Naive thymus-derived CD8-positive, alpha-beta T cell (primary cell): ENCODE results near the gene TAP1. TPM values are rescaled to one million over a fixed set of nuclear protein-coding genes. Genes with fewer than 3 reads are reported as not detected.

Source experiments
- ATAC-seq, 2 donors: fragments of 150-1000 bp; cut with Tn5 transposase in 1 of 2; sonication (Bioruptor Pico), chemical (Tn5 transposase) in 1 of 2; 1 replicate in 1 of 2; 2 replicates in 1 of 2; pipeline ENCODE4 v1.10.0; 2021; ENCODE audit warnings: mild to moderate bottlenecking in 2 of 2, moderate library complexity in 2 of 2
- POLR2A ChIA-PET: fragments of 350-600 bp; sonication (Branson Sonifier 250); formaldehyde crosslinking; loops from one replicate; lab custom pipeline; 2021; ENCODE audit warnings: antibody characterized with exemption; lab: Charles Lee
- DNase-seq, 10 donors: peaks; one replicate each; pipeline versions ENCODE4 v3.0.0 to v3.0.0-alpha.2; 2020 to 2022
- H3K27ac Mint-ChIP-seq, 10 donors: one replicate each; pipeline ENCODE4 v1.8.0; 2020 to 2022; ENCODE audit warnings: mild to moderate bottlenecking in 10 of 10, mixed read lengths in 10 of 10, moderate library complexity in 4 of 10, inconsistent platforms in 1 of 10
- H3K27me3 Mint-ChIP-seq, 5 donors: one replicate each; pipeline ENCODE4 v1.8.0; 2021 to 2022; ENCODE audit warnings: mixed read lengths in 5 of 5
- H3K36me3 Mint-ChIP-seq, 3 donors: one replicate each; pipeline ENCODE4 v1.8.0; 2020 to 2022; ENCODE audit warnings: mixed read lengths in 3 of 3, mild to moderate bottlenecking in 2 of 3, inconsistent platforms in 1 of 3
- H3K4me1 Mint-ChIP-seq, 4 donors: one replicate each; pipeline ENCODE4 v1.8.0; 2021 to 2022; ENCODE audit warnings: mixed read lengths in 4 of 4
- H3K4me3 Mint-ChIP-seq, 10 donors: one replicate each; pipeline ENCODE4 v1.8.0; 2020 to 2022; ENCODE audit warnings: mild to moderate bottlenecking in 10 of 10, mixed read lengths in 10 of 10, moderate library complexity in 6 of 10, inconsistent platforms in 1 of 10
- H3K9me3 Mint-ChIP-seq, 9 donors: one replicate each; pipeline ENCODE4 v1.8.0; 2020 to 2022; ENCODE audit warnings: mixed read lengths in 9 of 9, mild to moderate bottlenecking in 3 of 9, inconsistent platforms in 1 of 9, moderate library complexity in 1 of 9
- polyA plus RNA-seq, 3 donors: library from polyadenylated mRNA; unstranded; fragments of 300-500 nt; fragmentation: Illumina TruSeq; gene quantifications; one replicate each; pipeline ENCODE4 v1.2.3, GENCODE V29; 2021
- total RNA-seq, 8 experiments: library from RNA in 2 of 8; stranded (reverse) in 2 of 8; gene quantifications; one replicate each; pipeline ENCODE4 v1.2.3 and lab custom pipeline; 2021 to 2026

The TAP1 gene
- total and polyA plus RNA-seq, 5 experiments from 2014 or later: 113 to 283 (median 197) TPM

DNA sequence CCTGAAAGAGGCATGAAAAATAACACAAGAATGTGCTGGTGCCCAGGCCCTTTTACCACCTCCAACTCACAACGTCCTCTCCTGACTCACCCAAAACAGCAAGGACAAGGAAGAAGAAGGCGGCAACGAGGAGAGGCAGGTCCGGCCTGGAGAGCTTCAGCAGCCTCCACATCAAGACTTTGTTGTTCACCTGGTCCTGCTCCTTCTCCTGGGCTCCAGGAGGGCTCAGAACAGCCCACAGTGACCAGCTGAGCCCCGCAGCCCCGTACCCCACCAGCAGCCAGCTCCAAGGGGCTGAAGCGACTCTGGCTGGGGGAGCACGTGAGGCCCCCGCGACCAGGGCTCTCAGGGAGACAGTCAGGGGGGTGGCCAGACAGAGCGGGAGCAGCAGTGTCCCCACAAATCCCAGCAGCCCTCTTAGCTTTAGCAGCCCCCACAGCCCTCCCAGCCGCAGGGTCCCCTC lies 15.8 kb downstream of the TAP1 start:
- H3K9me3 Mint-ChIP-seq: no peaks in the 10 kb centered on the region
- no peaks in the 10 kb centered on the region for H3K27me3 Mint-ChIP-seq
- peak overlapping the region; percentile 84 to 100 (median 98) for H3K27ac Mint-ChIP-seq
- peak overlapping the region; percentile 75 to 98 (median 92) for H3K4me3 Mint-ChIP-seq
- peaks cover 46 to 93% (median 89%) of the 10 kb centered on the region in 4 donors for H3K4me1 Mint-ChIP-seq
- no peak for ATAC-seq
- DNase-seq: no peak
- POLR2A ChIA-PET: interaction anchor here (0.8 to 10.6 kb wide), 14 partner anchors 8 to 1297 kb away, joined by 3 to 743 read pairs (median 8); partner anchors contain the start of genes BRD2, HLA-DOB, PSMB9 and TAP1
- peaks cover 13 to 73% (median 23%) of the 10 kb centered on the region in 3 donors for H3K36me3 Mint-ChIP-seq

DNA sequence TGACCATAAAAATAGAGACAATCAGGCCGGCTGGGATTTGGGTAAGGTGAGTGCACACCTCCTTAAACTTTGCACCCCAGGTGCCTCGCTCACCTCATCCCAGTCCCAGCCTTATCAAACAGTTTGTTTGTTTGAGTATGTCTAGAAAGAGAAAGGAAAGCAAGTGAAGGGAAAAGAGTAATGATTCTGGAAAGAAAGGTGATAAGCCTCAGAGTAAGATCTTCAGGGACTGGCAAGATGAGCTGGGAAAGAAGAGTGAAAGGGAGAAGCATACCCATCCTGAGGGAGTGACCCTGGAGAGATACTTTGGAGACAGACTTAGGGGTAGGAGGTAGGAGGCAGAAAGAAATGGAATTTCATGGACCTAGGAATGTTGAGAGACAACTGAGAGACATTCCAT lies 16.6 kb downstream of the TAP1 start:
- peak overlapping the region; percentile 75 to 98 (median 92) for H3K4me3 Mint-ChIP-seq
- peaks cover 42 to 91% (median 84%) of the 10 kb centered on the region in 4 donors for H3K4me1 Mint-ChIP-seq
- no peak for DNase-seq
- H3K27ac Mint-ChIP-seq: peak overlapping the region; percentile 83 to 100 (median 98)
- no peak for ATAC-seq
- H3K27me3 Mint-ChIP-seq: no peaks in the 10 kb centered on the region
- H3K36me3 Mint-ChIP-seq: peaks cover 8 to 73% (median 16%) of the 10 kb centered on the region in 3 donors
- no peaks in the 10 kb centered on the region for H3K9me3 Mint-ChIP-seq
- POLR2A ChIA-PET: interaction anchor here (2.2 to 10.6 kb wide), 4 partner anchors 9 to 135 kb away, joined by 10 to 743 read pairs (median 250); partner anchors contain the start of genes BRD2, PSMB9 and TAP1

DNA sequence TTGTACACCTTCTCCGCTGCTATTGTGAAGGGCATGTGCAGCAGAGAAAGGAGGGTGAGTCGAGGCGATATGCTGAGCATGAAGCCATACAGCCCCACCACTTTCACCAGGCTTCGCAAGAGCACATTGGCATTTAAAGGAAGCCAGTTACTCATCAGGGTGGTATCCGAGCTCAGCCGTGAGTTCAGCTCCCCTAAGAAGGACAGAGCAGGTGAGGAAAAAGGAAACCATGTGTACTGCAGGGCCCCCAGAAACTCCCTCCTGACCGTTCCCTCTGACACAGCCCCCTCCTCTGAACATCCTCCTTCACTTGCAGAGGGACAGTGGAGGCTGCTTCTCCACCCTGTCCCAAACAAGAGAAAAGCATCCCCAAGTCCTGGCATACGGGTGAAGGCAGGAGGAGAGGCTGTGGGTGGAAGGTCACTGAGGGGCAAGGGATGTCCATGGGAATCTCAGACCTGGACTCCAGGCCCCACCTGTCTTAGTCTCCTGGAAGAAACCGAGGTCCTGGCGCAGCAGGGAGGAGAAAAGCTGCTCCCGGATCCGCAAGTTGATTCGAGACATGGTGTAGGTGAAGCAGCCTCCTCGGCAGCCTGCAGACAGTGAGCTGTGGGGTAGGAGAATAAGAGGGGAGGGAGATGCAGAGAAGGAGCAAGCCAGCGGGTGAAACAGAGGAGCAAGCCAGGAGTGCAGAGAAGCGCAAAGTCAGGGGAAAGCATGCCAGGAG lies 18.2 kb downstream of the TAP1 start:
- ATAC-seq: no peak
- POLR2A ChIA-PET: interaction anchor here (1.2 kb wide), 1 partner anchor 33 kb away, joined by 3 read pairs; no protein-coding TSS in a partner anchor
- DNase-seq: no peak
- Mint-ChIP-seq H3K4me3 (peak overlapping the region in 7 of 10 donors; percentile 7 to 54 (median 12)), H3K27me3 (no peaks in the 10 kb centered on the region), H3K9me3 (no peaks in the 10 kb centered on the region), H3K27ac (peak overlapping the region in 9 of 10 donors; percentile 15 to 100 (median 75)), H3K36me3 (peaks cover 7 to 73% (median 20%) of the 10 kb centered on the region in 3 donors), H3K4me1 (peaks cover 38 to 82% (median 76%) of the 10 kb centered on the region in 4 donors)

DNA sequence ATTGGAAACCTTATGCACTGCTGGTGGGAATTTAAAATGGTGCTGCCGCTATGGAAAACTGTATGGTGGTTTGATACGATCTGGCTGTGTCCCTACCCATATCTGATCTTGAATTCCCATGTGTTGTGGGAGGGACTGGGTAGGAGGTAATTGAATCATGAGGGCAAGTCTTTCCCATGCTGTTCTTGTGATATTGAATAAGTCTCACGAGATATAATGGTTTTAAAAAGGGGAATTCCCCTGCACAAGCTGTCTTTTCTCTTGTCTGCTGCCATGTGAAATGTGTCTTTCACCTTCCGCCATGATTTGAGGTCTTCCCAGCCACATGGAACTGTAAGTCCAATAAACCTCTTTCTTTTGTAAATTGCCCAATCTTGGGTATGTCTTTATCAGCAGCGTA lies 19.8 kb downstream of the TAP1 start:
- Mint-ChIP-seq H3K4me3 (no peak overlapping the region), H3K27ac (peak overlapping the region in 7 of 10 donors; percentile 13 to 75 (median 22)), H3K4me1 (peaks cover 35 to 79% (median 63%) of the 10 kb centered on the region in 4 donors), H3K36me3 (peaks cover 7 to 86% (median 25%) of the 10 kb centered on the region in 3 donors), H3K27me3 (no peaks in the 10 kb centered on the region), H3K9me3 (no peaks in the 10 kb centered on the region)
- DNase-seq (no peak), ATAC-seq (no peak)
- POLR2A ChIA-PET: interaction anchor here (1.5 kb wide), 1 partner anchor 139 kb away, joined by 3 read pairs; no protein-coding TSS in a partner anchor

DNA sequence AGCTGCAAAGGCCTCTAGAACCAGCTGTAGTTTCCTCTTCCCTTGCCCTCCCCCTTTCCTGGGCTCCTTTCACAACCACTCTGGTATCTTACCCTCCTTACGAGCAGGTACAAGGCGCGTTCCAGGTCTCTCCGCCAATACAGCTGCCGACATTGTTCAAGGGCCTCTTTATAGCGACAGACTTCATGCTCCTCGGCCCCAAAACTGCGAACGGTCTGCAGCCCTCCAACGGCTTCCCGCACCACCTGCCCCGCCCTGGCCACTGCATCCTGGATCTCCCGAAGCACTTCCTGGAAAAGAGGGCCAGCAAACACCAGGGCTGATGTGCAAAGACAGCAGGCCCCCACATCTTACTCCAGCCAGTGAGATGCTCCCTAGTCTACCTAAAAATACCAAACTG lies 21.0 kb downstream of the TAP1 start:
- peaks cover 37 to 75% (median 58%) of the 10 kb centered on the region in 4 donors for H3K4me1 Mint-ChIP-seq
- POLR2A ChIA-PET: interaction anchor here (0.7 to 1.5 kb wide), 2 partner anchors 22 to 140 kb away, joined by 3 read pairs; partner anchors contain the start of gene PSMB9

DNA sequence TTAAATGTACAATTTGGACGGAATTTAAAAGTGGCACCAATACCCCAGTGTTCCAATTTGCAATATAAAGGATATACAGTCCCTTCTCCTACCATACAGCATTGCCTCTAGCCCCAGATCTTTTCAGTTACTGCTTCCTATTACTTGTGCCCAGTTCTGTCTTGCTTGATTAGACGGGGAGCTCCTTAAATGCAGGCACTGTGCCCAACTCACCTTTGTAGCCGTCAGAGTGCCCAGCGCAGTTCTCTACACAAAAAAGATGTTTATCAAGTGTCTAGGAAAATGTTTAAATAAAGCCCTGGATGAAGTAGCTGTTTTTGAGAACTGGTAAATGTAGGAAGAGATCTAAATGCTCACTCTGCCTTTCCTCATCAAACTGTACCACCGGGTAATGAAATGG lies 22.6 kb downstream of the TAP1 start:
- Mint-ChIP-seq H3K4me3 (no peak overlapping the region), H3K9me3 (no peaks in the 10 kb centered on the region), H3K27me3 (no peaks in the 10 kb centered on the region), H3K36me3 (peaks cover 7 to 86% (median 25%) of the 10 kb centered on the region in 3 donors), H3K4me1 (peaks cover 28 to 60% (median 42%) of the 10 kb centered on the region in 4 donors), H3K27ac (peak overlapping the region in 8 of 10 donors; percentile 19 to 72 (median 33))
- POLR2A ChIA-PET: interaction anchor here (0.5 kb wide), 1 partner anchor 70 kb away, joined by 3 read pairs; no protein-coding TSS in a partner anchor
- ATAC-seq (no peak), DNase-seq (no peak)

More for the DNA sequence above, 21.0 kb downstream of the TAP1 start:
- ATAC-seq (no peak), DNase-seq (no peak)
- H3K27ac Mint-ChIP-seq: peak overlapping the region in 6 of 10 donors; percentile 30 to 74 (median 52)
- H3K9me3 Mint-ChIP-seq: no peaks in the 10 kb centered on the region
- H3K36me3 Mint-ChIP-seq: peaks cover 7 to 95% (median 25%) of the 10 kb centered on the region in 3 donors
- H3K27me3 Mint-ChIP-seq: no peaks in the 10 kb centered on the region
- no peak overlapping the region for H3K4me3 Mint-ChIP-seq

DNA sequence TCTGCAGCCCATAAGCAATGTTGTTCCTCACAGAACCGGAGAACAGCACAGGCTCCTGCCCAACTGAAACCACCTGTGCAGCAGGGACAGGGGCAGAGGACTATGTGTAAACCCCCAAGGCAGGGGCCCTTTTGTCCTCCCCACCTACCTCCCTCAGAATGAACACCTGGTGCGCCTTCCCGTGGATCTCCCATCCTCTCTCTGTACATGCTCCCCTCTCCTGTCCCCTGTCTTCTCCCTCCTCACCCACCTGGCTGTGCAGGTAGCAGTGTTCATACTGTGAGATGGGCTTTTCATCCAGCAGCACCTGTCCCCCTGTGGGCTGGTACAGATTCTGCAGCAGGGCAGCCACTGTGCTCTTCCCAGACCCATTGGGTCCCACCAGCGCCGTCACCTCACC lies 23.5 kb downstream of the TAP1 start:
- H3K36me3 Mint-ChIP-seq: peaks cover 7 to 77% (median 24%) of the 10 kb centered on the region in 3 donors
- H3K4me3 Mint-ChIP-seq: no peak overlapping the region
- peaks cover 21 to 51% (median 33%) of the 10 kb centered on the region in 4 donors for H3K4me1 Mint-ChIP-seq
- POLR2A ChIA-PET: no interaction called here
- no peaks in the 10 kb centered on the region for H3K9me3 Mint-ChIP-seq
- ATAC-seq: no peak
- H3K27ac Mint-ChIP-seq: peak overlapping the region in 8 of 10 donors; percentile 14 to 71 (median 46)
- no peaks in the 10 kb centered on the region for H3K27me3 Mint-ChIP-seq
- no peak for DNase-seq

DNA sequence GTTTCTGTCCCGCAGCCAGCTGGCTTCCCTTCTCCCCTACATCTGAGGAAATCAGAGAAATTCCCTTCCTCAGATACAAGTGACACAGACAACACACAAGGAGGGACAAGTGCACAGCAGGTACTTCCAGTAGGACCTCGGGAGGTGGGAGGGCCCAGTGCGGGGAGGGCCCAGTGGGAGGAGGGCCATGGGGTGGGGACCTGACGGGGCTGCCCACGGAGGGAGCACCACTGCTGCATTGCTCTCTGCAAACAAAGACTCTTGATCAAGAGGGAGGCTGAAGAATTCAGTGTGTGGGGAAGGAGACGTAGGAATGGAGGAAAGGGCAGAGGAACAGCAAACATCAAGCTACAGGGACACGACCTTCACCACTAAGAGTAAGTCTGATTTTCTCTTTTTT lies 24.0 kb downstream of the TAP1 start:
- DNase-seq (no peak), ATAC-seq (no peak)
- no peak overlapping the region for H3K4me3 Mint-ChIP-seq
- H3K27me3 Mint-ChIP-seq: no peaks in the 10 kb centered on the region
- H3K9me3 Mint-ChIP-seq: no peaks in the 10 kb centered on the region
- H3K27ac Mint-ChIP-seq: peak overlapping the region in 8 of 10 donors; percentile 14 to 82 (median 52)
- peaks cover 18 to 46% (median 28%) of the 10 kb centered on the region in 4 donors for H3K4me1 Mint-ChIP-seq
- peaks cover 7 to 72% (median 20%) of the 10 kb centered on the region in 3 donors for H3K36me3 Mint-ChIP-seq
- POLR2A ChIA-PET: no interaction called here

DNA sequence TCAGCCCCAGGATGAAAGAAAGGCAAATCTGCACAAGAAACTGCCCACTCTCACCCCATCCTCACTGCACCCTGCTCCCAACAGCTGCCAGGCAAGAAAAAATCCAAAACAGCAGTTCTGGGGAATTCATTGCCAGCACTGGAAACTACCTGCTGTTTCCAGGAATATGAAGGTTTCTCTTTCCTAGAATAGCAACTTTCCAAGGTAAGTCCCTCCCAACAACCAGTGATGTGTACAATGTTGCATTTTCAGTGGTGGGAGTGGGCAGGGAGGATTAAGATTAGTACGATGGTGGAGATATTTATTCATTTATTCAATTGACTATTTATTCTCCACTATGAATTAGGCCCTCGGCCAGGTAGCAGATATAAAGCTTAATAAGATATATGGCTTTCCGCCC lies 26.5 kb downstream of the TAP1 start:
- H3K4me1 Mint-ChIP-seq: peaks cover 4 to 22% (median 12%) of the 10 kb centered on the region in 4 donors
- H3K27ac Mint-ChIP-seq: peak overlapping the region in 6 of 10 donors; percentile 25 to 72 (median 40)
- H3K27me3 Mint-ChIP-seq: no peaks in the 10 kb centered on the region
- H3K4me3 Mint-ChIP-seq: no peak overlapping the region
- no peaks in the 10 kb centered on the region for H3K9me3 Mint-ChIP-seq
- peaks cover 0 to 47% (median 13%) of the 10 kb centered on the region in 3 donors for H3K36me3 Mint-ChIP-seq
- POLR2A ChIA-PET: interaction anchor here (1.8 to 2.2 kb wide), 2 partner anchors 11 to 27 kb away, joined by 6 to 10 read pairs; partner anchors contain the start of genes PSMB9, TAP1 and TAP2
- ATAC-seq (no peak), DNase-seq (no peak)

DNA sequence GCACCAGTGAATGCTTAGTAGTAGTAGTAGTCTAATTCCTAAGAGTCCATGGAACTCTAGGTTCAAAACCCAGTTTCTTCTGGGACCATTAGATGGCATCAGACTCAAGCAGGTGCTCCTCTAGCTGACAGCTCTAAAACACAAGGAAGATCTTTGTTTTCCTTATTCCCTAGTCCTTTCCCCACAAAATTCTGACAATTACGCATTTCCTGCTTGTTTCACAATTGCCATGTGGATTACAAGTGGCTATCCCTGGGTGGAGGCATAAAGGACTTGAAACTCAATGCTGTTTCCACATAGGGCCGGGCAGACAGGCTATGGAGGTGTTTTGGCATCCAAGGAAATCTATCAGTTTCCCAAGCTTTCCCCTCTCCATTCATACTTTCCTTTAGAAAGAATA lies 27.5 kb downstream of the TAP1 start:
- H3K36me3 Mint-ChIP-seq: peaks cover 0 to 36% (median 7%) of the 10 kb centered on the region in 3 donors
- peaks cover 5 to 21% (median 8%) of the 10 kb centered on the region in 4 donors for H3K4me1 Mint-ChIP-seq
- peak overlapping the region in 3 of 10 donors; percentile 12 to 38 (median 36) for H3K27ac Mint-ChIP-seq
- H3K27me3 Mint-ChIP-seq: no peaks in the 10 kb centered on the region
- no peak overlapping the region for H3K4me3 Mint-ChIP-seq
- no peaks in the 10 kb centered on the region for H3K9me3 Mint-ChIP-seq
- POLR2A ChIA-PET: interaction anchor here (0.8 to 2.2 kb wide), 2 partner anchors 13 to 28 kb away, joined by 3 to 6 read pairs; partner anchors contain the start of genes PSMB9, TAP1 and TAP2
- DNase-seq (no peak), ATAC-seq (no peak)

DNA sequence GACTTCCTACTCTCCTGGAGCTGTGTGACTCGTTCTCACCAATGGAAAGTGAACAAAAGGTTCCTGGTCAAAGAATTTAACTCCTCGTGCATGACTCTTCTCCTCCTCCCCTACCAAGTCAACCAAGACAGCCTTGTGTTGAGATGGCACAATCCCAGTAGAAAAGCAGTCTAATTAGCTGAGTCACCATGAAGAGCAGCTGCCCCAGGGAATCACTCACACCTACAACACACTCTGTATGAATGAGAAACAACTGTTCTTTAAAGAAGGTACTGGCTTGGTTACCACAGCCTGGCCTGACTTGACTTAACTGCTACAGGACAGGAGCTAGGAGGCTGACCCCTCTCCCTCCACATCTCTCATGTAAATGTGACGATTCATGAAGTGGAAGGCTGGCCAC lies 33.8 kb downstream of the TAP1 start:
- H3K36me3 Mint-ChIP-seq: peaks cover 0 to 4% (median 0%) of the 10 kb centered on the region in 3 donors
- DNase-seq (no peak), ATAC-seq (no peak)
- H3K4me1 Mint-ChIP-seq: peaks cover 0 to 45% (median 4%) of the 10 kb centered on the region in 4 donors
- no peaks in the 10 kb centered on the region for H3K9me3 Mint-ChIP-seq
- POLR2A ChIA-PET: interaction anchor here (1.3 kb wide), 1 partner anchor 24 kb away, joined by 4 read pairs; the partner anchor contains the start of gene PSMB8
- H3K4me3 Mint-ChIP-seq: no peak overlapping the region
- no peaks in the 10 kb centered on the region for H3K27me3 Mint-ChIP-seq
- H3K27ac Mint-ChIP-seq: no peak overlapping the region

DNA sequence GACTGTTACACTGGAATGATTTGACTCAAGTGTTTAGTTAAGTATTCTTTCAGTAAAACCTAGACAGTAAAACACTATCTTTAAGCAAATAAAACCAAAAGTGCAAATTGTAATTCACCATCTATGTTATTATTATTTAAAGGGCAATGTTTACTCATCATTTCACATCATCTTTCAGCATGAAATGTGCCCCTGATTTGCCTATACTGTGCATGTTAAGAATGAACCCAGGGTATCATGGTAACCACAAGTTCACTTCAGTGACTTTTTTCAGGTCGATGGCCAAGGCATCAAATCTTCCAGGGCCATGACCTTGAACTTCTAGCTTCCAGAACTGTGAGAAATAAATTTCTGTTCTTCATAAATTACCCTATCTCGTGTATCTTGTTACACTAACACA lies 34.6 kb downstream of the TAP1 start:
- no peaks in the 10 kb centered on the region for H3K27me3 Mint-ChIP-seq
- no peak overlapping the region for H3K27ac Mint-ChIP-seq
- DNase-seq (no peak), ATAC-seq (no peak)
- no peak overlapping the region for H3K4me3 Mint-ChIP-seq
- POLR2A ChIA-PET: interaction anchor here (1.3 kb wide), 1 partner anchor 25 kb away, joined by 4 read pairs; the partner anchor contains the start of gene PSMB8
- peaks cover 0 to 9% (median 2%) of the 10 kb centered on the region in 3 donors for H3K36me3 Mint-ChIP-seq
- no peaks in the 10 kb centered on the region for H3K9me3 Mint-ChIP-seq
- peaks cover 0 to 53% (median 4%) of the 10 kb centered on the region in 4 donors for H3K4me1 Mint-ChIP-seq
